ENCODE data around the gene NTRK3.
"Not testable (repeated sequence)": the region's sequence is repeated elsewhere in the genome, so short reads cannot be mapped to it uniquely, and the experiment has no call there.

NTRK3 gene

GRCh38 chr15:87874896-87875711 lies 381.4 kb downstream of the NTRK3 start:
- no peak for DNase-seq (ENCODE audit: low read depth)

GRCh38 chr15:87873516-87873915 lies 383.0 kb downstream of the NTRK3 start:
- no peak for DNase-seq (ENCODE audit: low read depth)

GRCh38 chr15:87871731-87872320 lies 384.7 kb downstream of the NTRK3 start:
- DNase-seq (ENCODE audit: low read depth): no peak

GRCh38 chr15:87871258-87871681 lies 385.3 kb downstream of the NTRK3 start:
- no peak for DNase-seq (ENCODE audit: low read depth)

- DNase-seq (ENCODE audit: low read depth): no peak
These were observed 389.6 kb downstream of the NTRK3 start for GRCh38 chr15:87866961-87867360.

- DNase-seq (ENCODE audit: low read depth): no peak
These were observed 393.4 kb downstream of the NTRK3 start for GRCh38 chr15:87863152-87863551.

- DNase-seq (ENCODE audit: low read depth): no peak
These were observed 395.8 kb downstream of the NTRK3 start for GRCh38 chr15:87860743-87861142.

- no peak for DNase-seq (ENCODE audit: low read depth)
These were observed 397.9 kb downstream of the NTRK3 start for GRCh38 chr15:87858651-87859050.

GRCh38 chr15:87851497-87851896 lies 405.0 kb downstream of the NTRK3 start:
- no peak for DNase-seq (ENCODE audit: low read depth)

GRCh38 chr15:87850916-87851315 lies 405.6 kb downstream of the NTRK3 start:
- no peak for DNase-seq (ENCODE audit: low read depth)

GRCh38 chr15:87849181-87849580 lies 407.4 kb downstream of the NTRK3 start:
- no peak for DNase-seq (ENCODE audit: low read depth)

GRCh38 chr15:87848012-87848411 lies 408.5 kb downstream of the NTRK3 start:
- DNase-seq (ENCODE audit: low read depth): no peak

- no peak for DNase-seq (ENCODE audit: low read depth)
These were observed 409.8 kb downstream of the NTRK3 start for GRCh38 chr15:87846746-87847145.

- DNase-seq (ENCODE audit: low read depth): no peak
These were observed 413.2 kb downstream of the NTRK3 start for GRCh38 chr15:87843312-87843711.

- DNase-seq (ENCODE audit: low read depth): no peak
These were observed 415.0 kb downstream of the NTRK3 start for GRCh38 chr15:87841426-87841998.

GRCh38 chr15:87835830-87836229 lies 420.7 kb downstream of the NTRK3 start:
- DNase-seq (ENCODE audit: low read depth): not testable (repeated sequence)

- DNase-seq (ENCODE audit: low read depth): not testable (repeated sequence)
These were observed 423.2 kb downstream of the NTRK3 start for GRCh38 chr15:87833333-87833732.

GRCh38 chr15:87829332-87830050 lies 427.0 kb downstream of the NTRK3 start:
- no peak for DNase-seq (ENCODE audit: low read depth)

- no peak for DNase-seq (ENCODE audit: low read depth)
These were observed 427.9 kb downstream of the NTRK3 start for GRCh38 chr15:87828608-87829007.

- DNase-seq (ENCODE audit: low read depth): no peak
These were observed 429.4 kb downstream of the NTRK3 start for GRCh38 chr15:87827131-87827530.

- DNase-seq (ENCODE audit: low read depth): no peak
These were observed 430.3 kb downstream of the NTRK3 start for GRCh38 chr15:87826119-87826747.

GRCh38 chr15:87818756-87819155 lies 437.8 kb downstream of the NTRK3 start:
- DNase-seq (ENCODE audit: low read depth): no peak
